Measurements from ENCODE around the gene STIM2.

The STIM2 gene

GRCh38 chr4:26837993-26838842 is 22.4 kb upstream of the STIM2 start:
- DNase-seq = no peak

GRCh38 chr4:26839016-26839415 is 21.6 kb upstream of the STIM2 start:
- no peak for DNase-seq

- DNase-seq = peak; percentile 82
Observed at GRCh38 chr4:26839534-26839951, 21.1 kb upstream of the STIM2 start.

GRCh38 chr4:26840786-26841185 is 19.9 kb upstream of the STIM2 start:
- no peak for DNase-seq

- DNase-seq = no peak
Observed at GRCh38 chr4:26842911-26843310, 17.7 kb upstream of the STIM2 start.

GRCh38 chr4:26850528-26850927 is 10.1 kb upstream of the STIM2 start:
- DNase-seq = no peak

GRCh38 chr4:26851129-26851528 is 9.5 kb upstream of the STIM2 start:
- DNase-seq = no peak

GRCh38 chr4:26854701-26855100 is 5.9 kb upstream of the STIM2 start:
- DNase-seq = no peak

GRCh38 chr4:26856906-26857277 is 3.7 kb upstream of the STIM2 start:
- no peak for DNase-seq

GRCh38 chr4:26857278-26858034 is 3.2 kb upstream of the STIM2 start:
- DNase-seq = peak; percentile 55

GRCh38 chr4:26858035-26858918 is 2.4 kb upstream of the STIM2 start:
- DNase-seq = no peak

GRCh38 chr4:26858947-26859401 is 1.7 kb upstream of the STIM2 start:
- DNase-seq = no peak

GRCh38 chr4:26859762-26860156 is 882 bp upstream of the STIM2 start:
- DNase-seq = no peak

GRCh38 chr4:26860922-26861433 is 337 bp downstream of the STIM2 start:
- DNase-seq = no peak

GRCh38 chr4:26861434-26862186 is 969 bp downstream of the STIM2 start:
- DNase-seq = peak; percentile 44

- DNase-seq = no peak
Observed at GRCh38 chr4:26862381-26862915, 1.8 kb downstream of the STIM2 start.

- no peak for DNase-seq
Observed at GRCh38 chr4:26863512-26863911, 2.9 kb downstream of the STIM2 start.

- no peak for DNase-seq
Observed at GRCh38 chr4:26864899-26865298, 4.3 kb downstream of the STIM2 start.

- DNase-seq = no peak
Observed at GRCh38 chr4:26866203-26866602, 5.6 kb downstream of the STIM2 start.

- no peak for DNase-seq
Observed at GRCh38 chr4:26866781-26867180, 6.1 kb downstream of the STIM2 start.

- DNase-seq = no peak
Observed at GRCh38 chr4:26867914-26868684, 7.5 kb downstream of the STIM2 start.
